ENCODE results near the gene CFHR4.
"Not testable (repeated sequence)": the region's sequence is repeated elsewhere in the genome, so short reads cannot be mapped to it uniquely, and the experiment has no call there.

CFHR4 gene

GRCh38 chr1:196933531-196934189 is 45.8 kb downstream of the CFHR4 start:
- DNase-seq (ENCODE audit: low read depth in 2 of 2), result no peak

- not testable (repeated sequence) for DNase-seq (ENCODE audit: low read depth in 2 of 2)
Measured at GRCh38 chr1:196941474-196941873, 53.6 kb downstream of the CFHR4 start.

GRCh38 chr1:196943568-196943967 is 55.7 kb downstream of the CFHR4 start, which contains the start of gene CFHR2:
Gene CFHR2, plus strand, starts transcription at chr1:196943738. Its CDS starts 143 bp downstream, at chr1:196943881.
- DNase-seq (ENCODE audit: low read depth in 2 of 2), result not testable (repeated sequence)

- DNase-seq (ENCODE audit: low read depth in 2 of 2), result no peak
Measured at GRCh38 chr1:196951711-196952394, 64.0 kb downstream of the CFHR4 start.

GRCh38 chr1:196954778-196955177 is 66.9 kb downstream of the CFHR4 start:
- DNase-seq (ENCODE audit: low read depth in 2 of 2), result no peak

- DNase-seq (ENCODE audit: low read depth in 2 of 2), result no peak
Measured at GRCh38 chr1:196955926-196956325, 68.1 kb downstream of the CFHR4 start.

GRCh38 chr1:196960854-196961253 is 73.0 kb downstream of the CFHR4 start:
- no peak for DNase-seq (ENCODE audit: low read depth in 2 of 2)
